HG03025 (cell line): ENCODE measurements around the gene DENND1C.
A peak's percentile ranks its signal among the peaks of the same experiment; 100 is the strongest.

Experiments used
- ATAC-seq: cut with Tn5 transposase; IDR thresholded peaks from one replicate; pipeline ENCODE4 v1.9.1; 2021; ENCODE audit warnings: mild to moderate bottlenecking, moderate library complexity; ENCODE audit not compliant: unreplicated experiment, low FRiP score

Gene DENND1C, protein sequence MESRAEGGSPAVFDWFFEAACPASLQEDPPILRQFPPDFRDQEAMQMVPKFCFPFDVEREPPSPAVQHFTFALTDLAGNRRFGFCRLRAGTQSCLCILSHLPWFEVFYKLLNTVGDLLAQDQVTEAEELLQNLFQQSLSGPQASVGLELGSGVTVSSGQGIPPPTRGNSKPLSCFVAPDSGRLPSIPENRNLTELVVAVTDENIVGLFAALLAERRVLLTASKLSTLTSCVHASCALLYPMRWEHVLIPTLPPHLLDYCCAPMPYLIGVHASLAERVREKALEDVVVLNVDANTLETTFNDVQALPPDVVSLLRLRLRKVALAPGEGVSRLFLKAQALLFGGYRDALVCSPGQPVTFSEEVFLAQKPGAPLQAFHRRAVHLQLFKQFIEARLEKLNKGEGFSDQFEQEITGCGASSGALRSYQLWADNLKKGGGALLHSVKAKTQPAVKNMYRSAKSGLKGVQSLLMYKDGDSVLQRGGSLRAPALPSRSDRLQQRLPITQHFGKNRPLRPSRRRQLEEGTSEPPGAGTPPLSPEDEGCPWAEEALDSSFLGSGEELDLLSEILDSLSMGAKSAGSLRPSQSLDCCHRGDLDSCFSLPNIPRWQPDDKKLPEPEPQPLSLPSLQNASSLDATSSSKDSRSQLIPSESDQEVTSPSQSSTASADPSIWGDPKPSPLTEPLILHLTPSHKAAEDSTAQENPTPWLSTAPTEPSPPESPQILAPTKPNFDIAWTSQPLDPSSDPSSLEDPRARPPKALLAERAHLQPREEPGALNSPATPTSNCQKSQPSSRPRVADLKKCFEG

DNA sequence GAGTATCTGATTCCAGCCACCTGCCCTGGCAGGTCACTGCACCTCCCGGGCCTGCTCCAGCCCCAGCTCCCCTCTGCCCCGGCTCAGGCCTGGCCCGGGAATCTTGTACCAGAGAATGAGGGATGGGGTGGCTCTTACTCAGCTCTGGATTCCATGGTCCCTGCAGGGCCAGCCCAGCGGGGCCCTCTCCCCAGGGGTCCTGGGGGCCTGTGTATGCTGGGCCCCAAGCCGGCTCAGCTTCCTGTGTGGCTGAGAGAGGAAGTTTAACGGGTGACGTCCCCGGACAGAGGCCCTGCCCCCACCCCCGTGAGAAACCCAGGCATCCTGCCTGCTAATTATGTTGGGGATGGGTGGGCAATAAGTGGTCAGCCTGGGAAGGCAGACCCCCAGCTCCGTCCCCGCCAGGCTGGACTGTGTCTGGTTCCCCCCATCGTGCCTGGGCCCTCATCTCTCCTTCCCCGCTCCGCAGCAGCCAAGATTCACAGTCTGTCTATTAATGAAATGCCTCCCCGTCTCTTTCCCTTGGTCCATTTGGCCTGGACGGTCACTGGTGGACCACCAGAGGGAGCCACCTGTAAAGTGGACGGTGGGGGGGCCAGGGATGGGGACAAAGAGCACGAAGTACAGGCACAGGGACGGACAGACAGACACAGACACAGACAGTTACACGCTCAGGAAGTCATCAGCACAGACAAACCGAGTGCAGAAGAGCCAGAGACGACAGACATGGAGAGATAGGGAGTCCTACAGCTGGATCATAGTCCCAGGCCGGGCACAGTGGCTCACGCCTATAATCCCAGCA lies at the start of gene DENND1C:
TSS of gene DENND1C (minus strand) at position 247 of the 802 bp plus-strand sequence. CDS start at position 155, 92 bp downstream.
- ATAC-seq, result no peak

DNA sequence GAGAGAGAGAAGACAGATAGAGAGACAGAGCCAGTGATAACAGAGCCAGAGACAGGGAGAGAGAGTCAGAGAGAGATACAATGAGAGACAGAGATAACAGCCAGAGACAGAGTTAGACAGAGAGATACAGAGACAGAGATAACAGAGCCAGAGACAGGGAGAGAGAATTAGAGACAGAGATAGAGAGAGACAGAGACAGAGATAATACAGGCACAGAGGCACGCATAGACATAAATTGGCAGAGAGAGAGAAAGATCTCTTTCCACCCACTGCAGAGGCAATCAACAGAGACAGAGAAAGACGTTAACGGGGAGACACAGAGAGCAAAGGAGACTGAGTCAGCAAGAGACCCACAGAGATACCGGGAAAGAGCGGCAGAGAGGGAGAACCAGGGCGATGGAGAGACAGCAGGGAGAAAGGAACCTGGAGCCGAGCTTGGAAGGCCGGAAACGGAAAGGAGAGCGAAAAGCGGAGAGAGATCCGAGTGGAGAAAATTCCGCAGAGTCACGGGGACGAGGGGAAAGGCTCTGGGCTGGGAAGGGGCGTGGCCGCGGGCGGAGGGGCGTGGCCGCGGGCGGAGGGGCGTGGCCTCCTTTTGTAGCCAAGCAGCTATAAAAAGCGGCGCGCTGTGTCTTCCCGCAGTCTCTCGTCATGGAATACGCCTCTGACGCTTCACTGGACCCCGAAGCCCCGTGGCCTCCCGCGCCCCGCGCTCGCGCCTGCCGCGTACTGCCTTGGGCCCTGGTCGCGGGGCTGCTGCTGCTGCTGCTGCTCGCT lies 49.0 kb upstream of the DENND1C start, which contains the start of gene TNFSF9:
TSS of gene TNFSF9 (plus strand) at position 641 of the 777 bp plus-strand sequence. CDS start at position 652, 11 bp downstream.
- no peak for ATAC-seq

DNA sequence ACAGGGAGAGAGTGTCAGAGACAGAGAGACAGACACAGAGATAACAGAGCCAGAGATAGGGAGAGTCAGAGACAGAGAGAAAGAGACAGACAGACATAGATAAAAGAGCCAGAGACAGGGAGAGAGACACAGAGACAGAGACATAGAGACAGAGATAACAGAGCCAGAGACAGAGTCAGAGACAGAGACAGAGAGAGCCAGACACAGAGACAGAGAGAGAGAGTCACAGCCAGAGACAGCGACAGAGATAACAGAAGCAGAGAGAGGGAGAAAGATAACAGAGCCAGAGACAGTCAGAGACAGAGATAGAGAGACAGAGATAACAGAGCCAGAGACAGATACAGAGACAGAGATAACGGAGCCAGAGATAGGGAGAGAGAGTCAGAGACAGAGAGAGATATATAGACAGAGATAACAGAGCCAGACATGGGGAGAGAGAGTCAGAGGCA lies 48.4 kb upstream of the DENND1C start:
- no peak for ATAC-seq

DNA sequence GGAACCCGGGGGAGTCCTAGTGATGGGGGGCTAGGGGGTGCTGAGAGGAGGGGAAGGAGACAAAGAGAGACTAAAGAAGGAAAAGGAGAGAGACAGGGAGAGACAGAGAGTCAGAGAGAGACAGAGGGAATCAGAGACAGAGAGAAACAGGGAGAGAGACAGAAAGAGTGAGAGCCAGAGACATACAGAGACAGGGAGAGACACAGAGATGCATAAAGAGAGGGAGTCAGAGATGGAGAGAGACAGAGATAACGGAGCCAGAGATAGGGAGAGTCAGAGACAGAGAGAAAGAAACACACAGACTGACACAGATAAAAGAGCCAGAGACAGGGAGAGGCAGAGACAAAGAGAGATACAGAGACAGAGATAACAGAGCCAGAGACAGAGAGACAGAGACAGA lies 47.8 kb upstream of the DENND1C start:
- no peak for ATAC-seq

DNA sequence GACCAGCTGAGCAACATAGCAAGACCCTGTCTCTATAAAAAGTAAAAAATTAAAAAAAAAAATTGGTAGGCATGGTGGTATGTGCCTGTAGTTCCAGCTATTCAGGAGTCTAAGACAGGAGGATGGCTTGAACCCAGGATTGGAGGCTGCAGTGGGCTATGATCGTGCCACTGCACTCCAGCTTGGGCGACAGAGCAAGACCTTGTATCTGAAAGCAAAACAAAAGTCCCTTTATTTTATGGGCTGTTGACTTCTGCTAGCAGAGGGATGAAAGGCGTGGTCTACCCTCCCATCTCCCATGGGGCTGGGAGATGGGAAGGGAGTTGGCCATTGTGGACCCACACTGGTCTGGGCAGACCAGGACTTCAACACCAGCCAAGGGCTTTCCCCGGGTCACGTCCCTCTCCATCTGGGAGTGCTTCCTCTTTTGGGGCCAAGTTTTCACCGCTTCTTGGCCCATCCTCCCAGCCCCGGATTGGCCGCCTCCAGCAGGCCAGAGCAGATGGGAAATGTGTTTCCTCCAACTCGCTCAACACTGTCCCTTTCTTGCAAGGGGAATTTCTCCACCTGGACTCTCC lies 47.0 kb upstream of the DENND1C start:
- ATAC-seq, result no peak

DNA sequence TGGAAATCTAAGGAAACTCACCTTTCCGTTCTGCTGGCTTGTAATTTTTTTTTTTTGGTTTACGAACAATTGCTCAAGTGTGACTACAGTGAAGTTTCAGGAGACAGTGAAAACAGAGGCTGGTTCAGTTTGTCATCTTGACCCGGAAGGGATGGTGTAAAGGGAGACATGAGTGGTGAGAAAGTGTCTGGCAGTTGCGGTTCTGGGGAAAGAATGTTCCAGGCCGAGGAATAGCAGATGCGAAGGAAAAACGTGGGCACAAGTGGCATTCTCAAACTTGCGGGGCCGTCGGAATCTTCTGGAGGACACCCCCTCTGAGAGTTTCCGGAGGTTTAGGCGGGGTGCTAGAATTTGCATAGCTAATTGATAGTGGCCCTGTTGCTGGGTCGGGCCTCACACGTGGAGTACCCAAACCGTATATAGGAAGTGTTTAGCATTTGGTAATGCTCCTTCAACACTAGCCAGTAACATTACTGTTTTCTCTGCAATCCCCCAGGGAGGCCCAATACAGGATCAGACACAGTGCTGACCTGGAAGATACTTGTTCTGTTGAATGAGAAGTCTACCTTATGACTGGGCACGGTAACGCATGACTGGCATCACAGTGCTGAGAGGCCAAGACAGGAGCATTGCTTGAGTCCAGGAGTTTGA lies 46.4 kb upstream of the DENND1C start:
- ATAC-seq, result peak; percentile 33

DNA sequence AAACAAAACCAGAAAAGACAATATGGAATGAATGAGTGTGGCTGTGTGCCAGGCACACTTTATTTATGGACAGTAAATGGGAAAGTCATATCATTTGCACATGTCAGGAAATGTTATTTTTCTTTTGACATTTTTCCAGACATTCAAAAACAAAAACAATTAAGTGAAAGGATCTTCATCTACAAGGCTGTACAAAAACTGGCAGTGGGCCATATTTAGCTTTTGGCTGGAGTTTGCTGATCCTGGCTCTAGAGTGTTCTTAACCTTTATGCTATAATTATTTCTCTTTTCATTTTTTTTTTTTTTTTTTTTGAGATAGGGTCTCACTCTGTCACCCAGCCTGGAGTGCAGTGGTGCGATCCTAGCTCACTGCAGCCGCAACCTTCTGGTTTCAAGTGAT lies 42.7 kb upstream of the DENND1C start:
- ATAC-seq, result no peak

DNA sequence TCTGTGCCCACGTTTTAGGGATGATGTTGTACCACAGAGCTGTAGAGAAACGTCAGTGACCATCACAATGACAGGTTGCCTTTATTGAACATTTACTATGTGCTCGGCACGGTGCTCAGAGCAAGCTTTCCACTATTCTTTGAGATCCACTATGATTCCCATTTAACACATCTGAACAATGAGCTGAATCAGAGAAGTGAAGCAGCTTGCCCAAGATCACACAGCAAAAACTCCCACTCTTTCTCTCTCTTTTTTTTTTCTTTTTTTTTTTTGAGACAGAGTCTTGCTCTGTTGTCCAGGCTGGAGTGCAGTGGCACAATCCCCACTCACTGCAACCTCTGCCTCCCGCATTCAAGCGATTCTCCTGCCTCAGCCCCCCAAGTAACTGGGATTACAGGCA lies 41.1 kb upstream of the DENND1C start:
- no peak for ATAC-seq

DNA sequence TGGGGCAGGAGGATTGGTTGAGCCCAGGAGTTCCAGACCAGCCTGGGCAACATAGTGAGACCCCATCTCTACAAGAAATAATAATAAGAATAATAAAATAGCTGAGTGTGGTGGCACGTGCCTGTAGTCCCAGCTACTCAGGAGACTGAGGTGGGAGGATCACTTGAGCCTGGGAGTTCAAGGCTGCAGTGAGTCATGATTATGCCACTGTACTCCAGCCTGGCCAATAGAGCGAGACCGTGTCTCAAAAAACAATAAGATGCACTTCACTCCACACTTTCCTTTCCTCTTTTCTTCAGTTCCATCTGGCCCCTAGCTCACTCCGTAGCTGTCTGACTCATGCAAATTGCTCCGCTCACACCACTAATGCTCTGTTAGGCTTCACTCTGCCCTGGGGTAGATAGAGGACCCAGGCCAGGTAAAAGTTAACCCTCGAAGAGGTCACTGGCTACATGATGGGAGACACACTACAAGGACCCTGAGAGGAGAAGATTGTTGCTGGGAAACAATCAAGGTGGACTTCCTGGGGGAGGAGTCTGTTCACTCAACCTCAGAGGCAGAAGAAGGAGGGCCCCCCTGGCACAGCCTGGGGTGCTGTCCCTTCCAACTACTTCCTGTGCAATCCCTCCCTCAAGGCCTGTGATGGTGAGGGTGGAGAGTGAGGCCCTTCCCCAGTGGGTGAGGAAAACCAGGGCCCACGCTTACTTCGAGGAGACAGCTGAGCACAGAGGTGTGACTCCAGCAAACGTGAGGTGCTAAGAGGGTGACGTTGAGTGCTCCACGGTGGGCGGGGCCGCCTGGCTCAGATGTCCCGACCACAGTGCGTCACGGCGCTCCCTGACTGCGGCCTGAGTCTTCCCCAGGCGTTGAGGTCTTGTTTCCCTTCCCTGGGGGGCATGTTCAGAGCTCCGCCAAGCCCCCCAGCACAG lies 40.4 kb upstream of the DENND1C start:
- no peak for ATAC-seq

DNA sequence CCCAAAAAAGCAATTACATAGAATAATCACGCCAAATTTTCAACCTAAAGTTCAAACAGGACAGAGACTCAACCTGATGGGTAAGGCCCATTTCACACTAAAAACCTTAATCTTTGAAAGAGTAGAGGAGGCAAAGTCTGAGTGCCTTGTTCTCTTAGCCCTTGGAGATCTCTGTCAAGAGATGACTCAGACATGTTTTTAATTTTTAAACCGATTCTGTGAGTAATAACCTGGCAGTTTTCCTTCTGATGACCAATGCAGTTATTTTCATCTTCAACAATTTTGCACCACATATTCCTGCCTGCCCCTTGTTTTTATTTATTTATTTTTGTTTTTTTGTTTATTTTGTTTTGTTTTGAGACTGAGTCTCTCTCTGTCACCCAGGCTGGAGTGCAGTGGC lies 37.7 kb upstream of the DENND1C start:
- ATAC-seq, result no peak

DNA sequence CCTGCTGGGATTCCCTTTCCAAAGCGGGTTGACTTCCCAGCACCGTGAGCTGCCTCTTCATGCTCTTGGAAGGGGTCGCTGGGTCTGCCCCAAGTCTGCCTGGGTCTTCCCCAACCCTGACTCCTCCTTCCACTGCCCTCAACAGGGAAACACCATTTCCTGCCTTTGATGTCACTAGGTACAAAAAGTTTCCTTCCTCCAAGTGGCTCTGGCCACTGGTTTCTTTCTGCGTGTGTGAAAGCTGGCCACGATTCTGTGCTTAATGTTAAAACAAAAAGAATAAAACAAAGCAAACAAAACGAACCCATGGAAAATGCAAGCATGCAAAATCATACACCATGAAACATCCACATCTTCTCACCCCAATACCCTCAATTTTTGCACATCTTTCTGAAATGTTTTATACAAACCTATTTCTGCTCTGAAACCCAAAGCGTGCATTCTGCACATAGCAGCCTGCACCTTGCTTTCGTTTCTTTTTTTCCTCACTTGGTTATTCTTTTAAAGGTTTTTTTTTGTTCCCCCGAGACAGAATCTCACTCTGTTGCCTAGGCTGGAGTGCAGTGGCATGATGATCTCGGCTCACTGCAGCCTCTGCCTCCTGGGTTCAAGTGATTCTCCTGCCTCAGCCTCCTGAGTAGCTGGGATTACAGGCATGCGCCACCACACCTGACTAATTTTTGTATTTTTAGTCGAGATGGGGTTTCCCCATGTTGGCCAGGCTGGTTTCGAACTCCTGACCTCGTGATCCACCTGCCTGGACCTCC lies 36.7 kb upstream of the DENND1C start:
- no peak for ATAC-seq

DNA sequence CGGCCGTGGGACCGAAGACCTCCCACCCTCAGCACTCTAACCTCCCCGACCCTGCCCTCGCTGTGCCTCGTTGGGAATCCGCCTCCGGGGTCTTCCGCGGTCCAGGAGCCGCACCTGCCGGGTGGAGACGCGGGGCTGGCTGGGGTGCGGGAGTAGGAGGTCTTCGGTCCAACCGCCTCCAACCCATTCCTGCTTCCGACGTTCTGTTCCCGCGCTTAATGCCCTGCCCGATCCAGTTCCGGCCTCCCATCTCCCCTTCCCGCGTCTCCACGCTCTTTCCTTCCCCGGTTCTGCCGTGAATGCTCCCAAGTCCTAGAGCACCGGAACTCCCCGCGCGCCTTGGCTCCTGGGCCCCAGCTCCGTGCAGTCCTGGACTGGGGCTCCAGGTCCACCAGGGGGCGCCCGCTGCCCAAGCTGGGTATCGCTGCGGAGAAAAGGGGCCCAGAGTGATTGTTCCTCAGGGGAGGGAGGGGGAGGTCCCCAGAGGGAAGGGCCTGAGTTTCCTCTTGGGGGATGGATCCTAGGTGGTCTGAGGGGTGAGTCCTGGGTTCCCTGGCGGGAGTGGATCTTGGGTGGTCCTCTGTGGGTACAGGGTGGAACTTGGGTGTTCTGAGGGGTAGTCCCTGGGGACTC lies 35.2 kb upstream of the DENND1C start:
- ATAC-seq, result no peak

DNA sequence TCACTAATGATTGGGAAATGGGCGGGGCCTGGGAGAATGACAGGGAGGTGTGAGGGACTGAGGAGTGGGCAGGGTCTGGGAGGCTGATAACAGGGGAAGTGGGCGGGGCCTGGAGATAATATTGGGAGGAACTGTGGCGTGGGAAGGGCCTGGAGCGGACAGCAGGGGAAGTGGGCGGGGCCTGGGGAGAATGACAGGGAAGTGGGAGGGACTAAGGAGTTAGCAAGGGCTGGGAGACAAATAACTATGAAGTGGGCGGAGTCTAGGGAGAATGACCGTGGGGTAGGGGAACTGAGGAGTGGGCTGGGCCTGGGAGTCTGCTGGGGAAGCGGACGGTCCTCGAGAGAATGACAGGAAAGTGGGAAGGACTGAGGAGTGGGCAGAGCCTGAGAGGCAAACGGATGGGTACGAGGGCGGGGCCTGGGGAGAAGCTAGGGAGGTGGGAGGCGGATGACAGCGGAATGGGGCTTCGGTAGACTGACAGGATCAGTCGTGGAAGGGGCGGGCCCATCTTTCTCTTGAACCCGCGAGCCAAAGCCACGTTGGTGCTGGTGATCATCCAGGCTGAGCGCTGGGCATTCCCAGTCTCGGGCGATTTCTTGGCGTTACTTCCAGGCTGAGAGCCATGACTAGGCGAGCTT lies 34.6 kb upstream of the DENND1C start:
- ATAC-seq, result no peak

DNA sequence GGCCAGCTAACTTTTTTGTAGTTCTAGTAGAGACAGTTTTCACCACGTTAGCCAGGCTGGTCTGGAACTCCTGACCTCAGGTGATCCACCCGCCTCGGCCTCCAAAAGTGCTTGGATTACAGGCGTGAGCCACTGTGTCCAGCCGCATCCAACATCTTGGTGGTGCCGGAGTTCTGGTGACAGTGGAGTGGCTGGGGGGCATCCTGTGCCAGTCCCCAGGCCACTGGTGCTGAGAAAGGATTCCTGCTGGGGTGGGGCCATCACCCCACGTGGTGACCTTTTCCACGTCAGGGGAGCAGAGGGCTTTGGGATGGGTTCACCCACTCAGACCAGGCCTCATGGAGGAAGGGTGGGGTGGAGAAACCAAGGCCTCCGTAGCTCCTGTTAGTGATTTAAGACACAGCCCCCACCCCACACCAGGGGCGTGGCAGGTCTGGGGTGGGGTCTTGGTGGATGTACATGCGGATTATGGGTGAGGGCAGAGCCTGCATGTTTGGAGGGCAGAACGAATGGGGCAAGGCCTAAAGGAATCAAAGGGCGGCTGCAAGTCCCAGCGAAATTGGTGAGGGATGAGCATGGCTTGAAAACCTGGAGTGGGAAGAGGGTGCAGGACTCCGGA lies 33.4 kb upstream of the DENND1C start:
- no peak for ATAC-seq

DNA sequence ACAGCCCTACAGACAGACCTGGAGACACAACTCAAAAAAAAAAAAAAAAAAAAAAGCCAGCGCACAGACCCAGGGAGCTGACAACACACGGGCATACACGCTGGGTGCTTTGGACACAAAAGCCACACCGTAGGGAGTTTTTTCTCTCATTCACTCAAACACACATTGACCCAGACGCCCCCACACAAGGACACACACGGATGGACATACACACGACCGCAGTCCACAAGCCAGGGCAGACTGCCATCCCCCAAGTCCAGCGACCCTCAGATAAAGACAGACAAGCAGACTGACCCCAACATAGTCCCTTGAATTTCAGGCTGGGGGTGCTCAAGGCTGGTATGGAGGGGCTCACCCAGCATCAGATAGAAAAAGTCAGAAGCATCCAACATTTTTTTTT lies 32.5 kb upstream of the DENND1C start:
- ATAC-seq, result no peak

DNA sequence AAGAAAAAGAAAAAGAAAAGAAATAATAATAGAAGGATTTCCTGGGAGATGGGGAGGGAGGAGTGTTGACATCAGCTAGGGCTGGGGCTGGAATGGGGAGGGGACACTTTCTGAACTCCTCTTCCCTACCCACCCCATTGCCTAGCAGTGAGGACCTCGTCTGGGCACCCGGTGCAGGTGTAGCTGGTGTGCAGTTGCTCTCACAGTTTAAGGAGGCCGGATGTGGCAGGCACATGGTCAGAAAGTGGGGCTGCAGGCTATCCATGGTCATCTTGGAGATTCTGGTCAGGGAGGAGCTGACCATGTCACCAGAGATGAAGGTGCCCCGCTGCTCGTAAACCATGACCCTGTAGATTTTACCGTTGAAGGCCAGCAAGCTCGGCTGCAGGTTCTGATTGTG lies 29.0 kb upstream of the DENND1C start:
- ATAC-seq, result no peak
